ENCODE measurements around the gene IGF1. TPM values are rescaled to one million over a fixed set of nuclear protein-coding genes. Genes with fewer than 3 reads are reported as not detected.

IGF1 gene
- total RNA-seq, 1 experiment from 2014 or later: not detected

GRCh38 chr12:102486153-102486552, 5.8 kb upstream of the IGF1 start:
- H3K9me3 ChIP-seq (ENCODE audit: low read length): no peaks in the 10 kb centered on the region
- H2AFZ ChIP-seq (ENCODE audit: low read length): no peak overlapping the region
- no peak overlapping the region for H3K9ac ChIP-seq (ENCODE audit: low read length)
- H3K4me2 ChIP-seq (ENCODE audit: low read depth, low read length, poor library complexity, severe bottlenecking): no peak overlapping the region
- peaks cover 16% of the 10 kb centered on the region for H3K4me1 ChIP-seq (ENCODE audit: low read length)
- no peaks in the 10 kb centered on the region for H3K36me3 ChIP-seq (ENCODE audit: insufficient read depth, low read length)
- H3K27ac ChIP-seq (ENCODE audit: low read length): no peak overlapping the region
- H3K4me3 ChIP-seq (ENCODE audit: low read length): no peak overlapping the region
- no peak for DNase-seq
- no peaks in the 10 kb centered on the region for H3K79me2 ChIP-seq (ENCODE audit: low read length)
- no peaks in the 10 kb centered on the region for H4K20me1 ChIP-seq (ENCODE audit: insufficient read depth, low read depth, low read length)
- H3K9me2 ChIP-seq (replicated peaks; ENCODE audit: insufficient read depth, low read length): no peaks in the 10 kb centered on the region
- H3K27me3 ChIP-seq (ENCODE audit: low read length): no peaks in the 10 kb centered on the region

- Histone ChIP-seq H3K4me3 (ENCODE audit: low read length) (peak overlapping the region; percentile 53; the same call in 1 of the 2 replicates), H3K27me3 (ENCODE audit: low read length) (no peaks in the 10 kb centered on the region), H3K27ac (ENCODE audit: low read length) (no peak overlapping the region), H3K36me3 (ENCODE audit: insufficient read depth, low read length) (no peaks in the 10 kb centered on the region), H4K20me1 (ENCODE audit: insufficient read depth, low read depth, low read length) (no peaks in the 10 kb centered on the region), H3K9ac (ENCODE audit: low read length) (peak overlapping the region; percentile 41), H3K9me3 (ENCODE audit: low read length) (no peaks in the 10 kb centered on the region), H3K79me2 (ENCODE audit: low read length) (no peaks in the 10 kb centered on the region), H2AFZ (ENCODE audit: low read length) (0 out of 2 replicates have a peak overlapping the region, but pooled peaks have one; percentile 78), H3K4me2 (ENCODE audit: low read depth, low read length, poor library complexity, severe bottlenecking) (peak overlapping the region; percentile 73), H3K4me1 (ENCODE audit: low read length) (peaks cover 16% of the 10 kb centered on the region), H3K9me2 (replicated peaks; ENCODE audit: insufficient read depth, low read length) (no peaks in the 10 kb centered on the region)
- peak; percentile 80 for DNase-seq
These were observed 4.1 kb upstream of the IGF1 start for GRCh38 chr12:102484428-102484958.

DNA sequence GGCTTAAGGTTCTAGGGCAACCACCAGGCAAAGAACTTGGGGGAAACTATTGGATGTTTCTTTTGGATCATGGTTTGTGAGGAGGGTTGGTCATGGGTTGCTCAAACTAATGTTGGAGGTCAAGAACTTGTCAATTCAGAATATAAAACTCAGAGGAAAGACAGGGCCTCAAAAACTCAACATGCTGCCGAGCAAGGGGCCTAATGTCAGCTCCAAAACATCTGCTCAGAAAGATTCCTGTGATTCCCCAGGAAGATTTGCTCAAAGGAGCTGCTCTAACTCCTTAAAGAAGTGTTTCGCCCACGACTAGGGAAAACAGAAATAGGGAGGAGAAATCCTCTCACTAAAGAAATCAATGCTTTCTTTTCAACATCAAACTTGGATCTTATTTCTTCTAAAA, 3.7 kb upstream of the IGF1 start:
- H3K4me3 ChIP-seq (ENCODE audit: low read length): peak overlapping the region; percentile 53; the same call in 1 of the 2 replicates
- H3K9ac ChIP-seq (ENCODE audit: low read length): peak overlapping the region; percentile 41
- H4K20me1 ChIP-seq (ENCODE audit: insufficient read depth, low read depth, low read length): no peaks in the 10 kb centered on the region
- H2AFZ ChIP-seq (ENCODE audit: low read length): 0 out of 2 replicates have a peak overlapping the region, but pooled peaks have one; percentile 78
- no peaks in the 10 kb centered on the region for H3K9me3 ChIP-seq (ENCODE audit: low read length)
- no peak for DNase-seq
- peak overlapping the region; percentile 73 for H3K4me2 ChIP-seq (ENCODE audit: low read depth, low read length, poor library complexity, severe bottlenecking)
- H3K36me3 ChIP-seq (ENCODE audit: insufficient read depth, low read length): no peaks in the 10 kb centered on the region
- no peaks in the 10 kb centered on the region for H3K79me2 ChIP-seq (ENCODE audit: low read length)
- H3K27me3 ChIP-seq (ENCODE audit: low read length): no peaks in the 10 kb centered on the region
- H3K4me1 ChIP-seq (ENCODE audit: low read length): peaks cover 16% of the 10 kb centered on the region
- no peaks in the 10 kb centered on the region for H3K9me2 ChIP-seq (replicated peaks; ENCODE audit: insufficient read depth, low read length)
- H3K27ac ChIP-seq (ENCODE audit: low read length): no peak overlapping the region

- H3K36me3 ChIP-seq (ENCODE audit: insufficient read depth, low read length): no peaks in the 10 kb centered on the region
- H3K4me3 ChIP-seq (ENCODE audit: low read length): no peak overlapping the region
- peaks cover 16% of the 10 kb centered on the region for H3K4me1 ChIP-seq (ENCODE audit: low read length)
- no peak overlapping the region for H3K9ac ChIP-seq (ENCODE audit: low read length)
- no peaks in the 10 kb centered on the region for H3K79me2 ChIP-seq (ENCODE audit: low read length)
- no peaks in the 10 kb centered on the region for H3K9me2 ChIP-seq (replicated peaks; ENCODE audit: insufficient read depth, low read length)
- no peaks in the 10 kb centered on the region for H3K9me3 ChIP-seq (ENCODE audit: low read length)
- H4K20me1 ChIP-seq (ENCODE audit: insufficient read depth, low read depth, low read length): no peaks in the 10 kb centered on the region
- peak; percentile 54 for DNase-seq
- H3K27ac ChIP-seq (ENCODE audit: low read length): no peak overlapping the region
- H2AFZ ChIP-seq (ENCODE audit: low read length): no peak overlapping the region
- peak overlapping the region; percentile 73 for H3K4me2 ChIP-seq (ENCODE audit: low read depth, low read length, poor library complexity, severe bottlenecking)
- H3K27me3 ChIP-seq (ENCODE audit: low read length): no peaks in the 10 kb centered on the region
These were observed 3.1 kb upstream of the IGF1 start for GRCh38 chr12:102483466-102483865.

GRCh38 chr12:102481705-102482425, 1.5 kb upstream of the IGF1 start:
- no peak overlapping the region for H3K4me3 ChIP-seq (ENCODE audit: low read length)
- H3K36me3 ChIP-seq (ENCODE audit: insufficient read depth, low read length): no peaks in the 10 kb centered on the region
- H3K9me2 ChIP-seq (replicated peaks; ENCODE audit: insufficient read depth, low read length): no peaks in the 10 kb centered on the region
- H3K4me1 ChIP-seq (ENCODE audit: low read length): peaks cover 16% of the 10 kb centered on the region
- no peak overlapping the region for H3K4me2 ChIP-seq (ENCODE audit: low read depth, low read length, poor library complexity, severe bottlenecking)
- no peak overlapping the region for H3K27ac ChIP-seq (ENCODE audit: low read length)
- no peaks in the 10 kb centered on the region for H3K79me2 ChIP-seq (ENCODE audit: low read length)
- no peaks in the 10 kb centered on the region for H4K20me1 ChIP-seq (ENCODE audit: insufficient read depth, low read depth, low read length)
- no peak overlapping the region for H3K9ac ChIP-seq (ENCODE audit: low read length)
- no peak for DNase-seq
- H3K9me3 ChIP-seq (ENCODE audit: low read length): no peaks in the 10 kb centered on the region
- no peaks in the 10 kb centered on the region for H3K27me3 ChIP-seq (ENCODE audit: low read length)
- no peak overlapping the region for H2AFZ ChIP-seq (ENCODE audit: low read length)

DNA sequence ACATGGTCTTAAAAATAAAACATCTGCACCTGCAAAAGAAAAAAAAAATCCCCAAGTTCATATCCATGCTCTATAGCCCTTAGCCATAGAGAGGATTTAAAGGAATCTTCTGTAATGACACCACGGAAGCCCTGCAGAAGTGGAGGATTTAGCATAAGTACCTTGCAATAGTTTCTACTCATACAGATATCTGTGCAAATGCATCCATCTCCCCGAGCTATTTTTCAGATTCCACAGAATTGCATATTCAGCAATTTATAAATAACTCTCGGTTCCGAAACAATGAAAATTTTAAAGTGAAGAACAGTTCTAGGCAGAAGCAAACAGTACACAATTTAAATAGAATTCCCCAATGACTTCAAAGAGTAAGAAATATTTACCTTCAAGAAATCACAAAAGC, 424 bp downstream of the IGF1 start:
- Histone ChIP-seq H3K27me3 (ENCODE audit: low read length) (no peaks in the 10 kb centered on the region), H3K4me1 (ENCODE audit: low read length) (peaks cover 16% of the 10 kb centered on the region), H3K4me2 (ENCODE audit: low read depth, low read length, poor library complexity, severe bottlenecking) (no peak overlapping the region), H4K20me1 (ENCODE audit: insufficient read depth, low read depth, low read length) (no peaks in the 10 kb centered on the region), H3K4me3 (ENCODE audit: low read length) (no peak overlapping the region), H3K9ac (ENCODE audit: low read length) (no peak overlapping the region), H3K27ac (ENCODE audit: low read length) (no peak overlapping the region), H3K79me2 (ENCODE audit: low read length) (no peaks in the 10 kb centered on the region), H2AFZ (ENCODE audit: low read length) (no peak overlapping the region), H3K9me2 (replicated peaks; ENCODE audit: insufficient read depth, low read length) (no peaks in the 10 kb centered on the region), H3K9me3 (ENCODE audit: low read length) (no peaks in the 10 kb centered on the region), H3K36me3 (ENCODE audit: insufficient read depth, low read length) (no peaks in the 10 kb centered on the region)
- DNase-seq: no peak

- Histone ChIP-seq H3K4me3 (ENCODE audit: low read length) (no peak overlapping the region), H3K36me3 (ENCODE audit: insufficient read depth, low read length) (no peaks in the 10 kb centered on the region), H4K20me1 (ENCODE audit: insufficient read depth, low read depth, low read length) (no peaks in the 10 kb centered on the region), H3K27ac (ENCODE audit: low read length) (no peak overlapping the region), H3K79me2 (ENCODE audit: low read length) (no peaks in the 10 kb centered on the region), H3K9ac (ENCODE audit: low read length) (no peak overlapping the region), H2AFZ (ENCODE audit: low read length) (no peak overlapping the region), H3K9me2 (replicated peaks; ENCODE audit: insufficient read depth, low read length) (no peaks in the 10 kb centered on the region), H3K9me3 (ENCODE audit: low read length) (no peaks in the 10 kb centered on the region), H3K4me2 (ENCODE audit: low read depth, low read length, poor library complexity, severe bottlenecking) (no peak overlapping the region), H3K27me3 (ENCODE audit: low read length) (no peaks in the 10 kb centered on the region), H3K4me1 (ENCODE audit: low read length) (peaks cover 14% of the 10 kb centered on the region)
- no peak for DNase-seq
These were observed 1.1 kb downstream of the IGF1 start for GRCh38 chr12:102479099-102479885.

GRCh38 chr12:102478405-102479098, 1.8 kb downstream of the IGF1 start:
- Histone ChIP-seq H3K9me3 (ENCODE audit: low read length) (no peaks in the 10 kb centered on the region), H3K4me1 (ENCODE audit: low read length) (peaks cover 7% of the 10 kb centered on the region), H3K4me2 (ENCODE audit: low read depth, low read length, poor library complexity, severe bottlenecking) (no peak overlapping the region), H3K27ac (ENCODE audit: low read length) (no peak overlapping the region), H4K20me1 (ENCODE audit: insufficient read depth, low read depth, low read length) (no peaks in the 10 kb centered on the region), H3K79me2 (ENCODE audit: low read length) (no peaks in the 10 kb centered on the region), H3K9me2 (replicated peaks; ENCODE audit: insufficient read depth, low read length) (no peaks in the 10 kb centered on the region), H3K9ac (ENCODE audit: low read length) (no peak overlapping the region), H3K36me3 (ENCODE audit: insufficient read depth, low read length) (no peaks in the 10 kb centered on the region), H3K4me3 (ENCODE audit: low read length) (no peak overlapping the region), H2AFZ (ENCODE audit: low read length) (no peak overlapping the region), H3K27me3 (ENCODE audit: low read length) (no peaks in the 10 kb centered on the region)
- DNase-seq: no peak
